HG02973 (cell line): Measurements from ENCODE around the gene PHOSPHO1.

Experiments
- ATAC-seq: cut with Tn5 transposase; IDR thresholded peaks from one replicate; pipeline ENCODE4 v1.9.1; 2021; ENCODE audit warnings: moderate library complexity; ENCODE audit not compliant: unreplicated experiment

The PHOSPHO1 gene

DNA sequence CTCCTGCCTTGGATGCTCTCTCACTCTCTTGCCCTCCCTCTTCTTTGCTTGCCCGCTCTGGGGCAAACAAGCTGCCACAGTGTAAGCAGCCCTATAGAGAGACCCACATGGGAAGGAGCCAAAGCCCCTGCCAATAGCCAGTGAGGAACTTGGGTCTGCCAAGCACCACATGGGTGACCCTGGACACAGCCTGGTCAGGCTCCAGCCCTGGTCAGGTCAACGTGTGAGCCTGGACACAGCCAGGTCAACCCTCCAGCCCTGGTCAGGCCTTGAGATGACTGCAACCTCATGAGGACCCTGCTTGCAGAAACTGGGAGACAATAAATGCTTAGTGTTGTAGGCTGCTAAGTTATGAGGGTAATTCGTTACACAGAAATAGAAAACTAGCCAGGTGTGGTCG is 14.3 kb upstream of the PHOSPHO1 start:
- no peak for ATAC-seq

DNA sequence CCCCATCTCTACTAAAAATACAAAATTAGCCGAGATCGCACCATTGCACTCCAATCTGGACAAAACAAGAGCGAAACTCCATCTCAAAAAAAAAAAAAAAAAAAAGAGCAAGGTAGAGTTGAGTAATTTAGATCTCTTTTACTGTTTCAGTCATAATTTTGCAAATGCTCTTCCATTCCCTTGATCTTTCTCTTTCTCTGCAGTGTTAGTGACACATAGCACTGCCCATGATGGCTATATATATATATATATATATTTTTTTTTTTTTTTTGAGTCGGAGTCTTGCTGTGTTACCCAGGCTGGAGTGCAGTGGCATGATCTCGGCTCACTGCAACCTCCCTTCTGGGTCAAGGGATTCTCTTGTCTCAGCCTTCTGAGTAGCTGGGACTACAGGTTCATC is 12.2 kb upstream of the PHOSPHO1 start:
- no peak for ATAC-seq

DNA sequence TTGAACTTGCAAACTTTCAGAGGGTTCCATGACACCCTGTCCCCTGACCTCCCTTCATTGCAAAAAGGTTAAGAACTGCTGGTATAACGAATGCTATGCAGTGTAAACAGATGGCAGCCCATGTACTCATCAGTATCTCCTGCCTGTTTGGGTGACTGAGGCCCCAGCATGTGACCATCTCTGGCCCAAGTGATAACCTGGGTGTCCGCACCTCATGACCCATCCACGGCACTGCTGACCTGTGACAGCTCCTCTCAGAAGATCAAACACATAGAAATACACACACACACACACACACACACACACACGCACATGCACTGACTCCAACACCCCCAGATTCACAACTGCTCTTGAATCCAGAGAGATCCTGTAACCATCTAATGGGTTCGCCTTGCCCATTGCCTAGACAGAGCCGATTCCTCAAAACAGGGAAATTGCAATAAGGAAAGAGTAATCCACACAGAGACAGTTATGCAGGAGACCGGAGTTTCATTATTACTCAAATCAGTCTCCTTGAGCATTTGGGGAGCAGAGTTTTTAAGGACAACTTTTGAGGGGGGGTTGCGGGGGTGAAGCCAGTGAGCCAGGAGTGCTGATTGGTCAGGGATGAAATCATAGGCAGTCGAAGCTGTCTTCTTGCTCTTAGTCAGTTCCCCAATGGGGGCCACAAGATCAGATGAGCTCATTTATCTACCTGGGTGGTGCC is 11.3 kb upstream of the PHOSPHO1 start:
- no peak for ATAC-seq

DNA sequence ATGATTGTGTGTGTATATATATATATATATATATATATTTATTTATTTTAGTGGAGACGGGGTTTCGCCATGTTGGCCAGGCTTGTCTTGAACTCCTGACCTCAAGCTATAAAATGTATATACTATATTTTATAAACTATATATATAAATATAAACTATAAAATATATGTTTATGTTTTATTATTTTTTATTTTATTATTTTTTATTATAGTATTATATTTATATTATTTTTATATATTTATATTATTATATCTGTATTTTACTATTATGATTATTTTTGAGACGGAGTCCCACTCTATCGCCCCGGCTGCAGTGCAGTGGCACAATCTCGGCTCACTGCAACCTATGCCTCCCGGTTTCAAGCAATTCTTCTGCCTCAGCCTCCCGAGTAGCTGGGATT is 10.5 kb upstream of the PHOSPHO1 start:
- ATAC-seq, result no peak

DNA sequence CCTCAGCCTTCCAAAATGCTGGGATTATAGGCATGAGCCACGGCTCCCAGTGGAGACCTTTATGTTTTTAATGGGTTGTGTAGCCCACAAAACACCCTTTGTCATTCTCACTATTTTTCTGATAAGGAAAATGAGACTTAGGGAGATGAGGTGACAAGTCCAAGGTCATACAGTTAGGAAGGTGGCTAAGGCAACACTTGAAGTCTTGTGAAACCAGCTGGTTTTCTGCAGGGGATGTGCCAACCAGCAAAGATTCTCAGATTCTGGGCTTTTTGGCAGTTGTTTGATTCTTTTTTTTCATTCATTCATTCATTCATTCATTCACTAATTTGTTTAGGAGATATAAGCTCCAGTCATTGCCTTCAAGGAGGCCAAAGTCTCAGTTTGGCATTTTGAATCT is 10.0 kb upstream of the PHOSPHO1 start:
- ATAC-seq, result no peak

DNA sequence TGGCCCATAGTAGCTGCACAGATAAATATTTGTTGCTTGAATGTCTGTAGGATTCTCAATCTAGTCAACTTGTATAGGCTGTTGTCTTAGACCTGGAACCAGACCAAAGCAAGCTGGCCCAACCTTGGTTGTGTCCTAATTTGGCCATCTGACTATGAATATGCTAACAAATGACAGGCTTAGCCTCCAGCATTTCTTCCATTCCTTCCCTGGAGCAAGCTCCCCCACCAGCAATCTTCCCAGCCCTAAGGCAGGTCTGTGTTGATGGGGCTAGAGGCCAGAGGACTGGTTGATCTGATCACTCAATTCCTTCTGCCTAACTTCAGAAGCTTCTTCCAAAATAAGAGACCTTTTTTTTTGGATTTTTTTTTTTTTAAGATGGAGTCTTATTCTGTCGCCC is 9.4 kb upstream of the PHOSPHO1 start:
- ATAC-seq, result no peak

DNA sequence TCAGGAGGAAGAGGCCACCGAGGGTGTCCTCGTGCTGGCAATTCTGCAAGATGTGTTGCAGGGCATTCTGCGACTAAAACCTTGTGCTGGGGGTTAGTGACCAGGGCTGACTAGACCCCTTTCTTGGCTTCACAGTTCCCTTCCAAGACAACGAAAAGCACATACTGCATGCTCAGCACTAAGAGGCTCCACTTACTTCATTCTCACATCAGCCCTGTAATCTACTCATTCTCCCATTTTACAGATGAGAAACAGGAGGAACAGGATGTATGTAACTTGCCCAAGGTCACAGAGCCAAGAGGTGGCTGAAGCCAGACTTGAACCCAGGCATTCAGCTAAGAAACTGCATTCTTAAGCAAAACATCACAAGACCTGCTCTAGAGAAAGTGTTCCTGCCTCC is 5.3 kb upstream of the PHOSPHO1 start:
- ATAC-seq, result no peak

DNA sequence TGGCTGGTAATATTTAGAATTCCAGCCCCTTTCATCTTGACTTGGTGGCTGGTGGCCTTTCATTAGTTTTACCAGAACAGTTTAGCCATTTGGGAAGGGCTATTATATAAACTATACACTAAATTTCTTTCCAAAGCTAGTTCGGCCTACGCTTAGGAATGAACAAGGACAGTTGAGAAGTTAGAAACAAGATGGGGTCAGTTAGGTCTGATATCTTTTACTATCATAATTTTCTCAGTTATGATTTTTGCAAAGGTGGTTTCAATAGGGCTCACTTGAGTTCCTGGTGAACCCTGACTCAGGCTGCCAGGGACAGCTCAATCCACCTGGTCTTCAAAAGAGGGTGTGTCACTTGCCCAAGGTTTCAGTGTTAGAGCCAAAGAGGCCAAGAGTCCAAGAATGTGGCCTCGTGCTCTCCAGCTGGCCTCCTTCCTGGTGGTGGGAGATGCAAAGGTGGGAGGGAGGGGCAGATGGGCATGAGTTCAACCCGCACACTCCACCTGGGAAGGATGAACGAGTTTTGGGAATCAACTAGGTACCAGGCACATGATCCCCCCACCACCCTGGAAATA is 4.0 kb upstream of the PHOSPHO1 start:
- no peak for ATAC-seq

DNA sequence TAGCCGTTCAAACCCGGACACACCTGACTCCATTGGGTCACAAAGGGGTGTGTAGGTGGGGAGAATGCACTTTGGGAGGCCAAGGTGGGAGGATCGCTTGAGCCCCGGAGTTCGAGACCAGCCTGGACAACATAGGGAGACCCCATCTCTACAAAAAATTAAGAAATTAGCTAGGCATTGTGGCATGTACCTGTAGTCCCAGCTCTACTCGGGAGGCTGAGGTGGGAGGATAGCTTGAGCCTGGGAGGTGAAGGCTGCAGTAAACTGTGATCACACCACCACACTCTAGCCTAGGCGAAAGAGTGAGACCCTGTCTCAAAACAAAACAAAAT is 942 bp upstream of the PHOSPHO1 start:
- ATAC-seq, result no peak

DNA sequence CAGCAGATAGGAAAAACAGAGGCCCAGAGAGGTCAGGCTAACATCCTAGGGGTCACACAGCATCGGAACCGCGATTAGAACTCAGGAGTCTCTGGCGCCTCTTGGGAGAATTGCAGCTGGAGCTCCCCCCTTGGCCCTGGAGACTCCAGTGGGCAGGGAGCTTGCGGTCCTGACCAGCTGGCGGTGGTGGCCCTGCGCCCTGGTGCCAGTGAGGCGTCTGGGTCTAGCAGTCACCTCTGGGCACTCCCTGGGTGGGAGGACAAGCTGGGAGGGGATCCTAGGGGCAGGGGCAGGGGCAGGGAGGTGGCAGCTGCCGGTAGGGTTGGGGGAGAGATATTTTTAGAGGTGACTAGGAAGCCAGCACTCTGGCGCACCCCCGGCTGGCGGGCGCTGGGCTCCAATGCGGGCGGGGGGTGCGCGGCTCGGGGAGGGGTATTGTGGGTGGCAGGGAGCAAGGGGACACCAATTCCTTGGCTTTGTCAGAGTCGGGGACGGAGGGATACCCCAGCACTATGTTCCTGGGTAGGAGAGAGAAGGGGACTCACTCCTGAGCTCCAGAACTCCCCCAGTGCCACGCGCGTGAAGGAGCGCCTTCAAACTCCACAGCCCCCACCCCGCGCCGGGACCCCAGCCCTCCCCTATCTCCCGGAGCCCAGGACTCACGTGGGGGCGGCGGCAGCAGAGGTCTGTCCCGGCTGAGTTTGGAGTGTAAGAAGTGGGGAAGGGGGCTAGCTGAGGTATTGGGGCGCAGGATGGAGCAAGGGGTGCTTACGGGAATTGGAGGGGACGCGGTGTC is 584 bp downstream of the PHOSPHO1 start:
- ATAC-seq, result no peak

DNA sequence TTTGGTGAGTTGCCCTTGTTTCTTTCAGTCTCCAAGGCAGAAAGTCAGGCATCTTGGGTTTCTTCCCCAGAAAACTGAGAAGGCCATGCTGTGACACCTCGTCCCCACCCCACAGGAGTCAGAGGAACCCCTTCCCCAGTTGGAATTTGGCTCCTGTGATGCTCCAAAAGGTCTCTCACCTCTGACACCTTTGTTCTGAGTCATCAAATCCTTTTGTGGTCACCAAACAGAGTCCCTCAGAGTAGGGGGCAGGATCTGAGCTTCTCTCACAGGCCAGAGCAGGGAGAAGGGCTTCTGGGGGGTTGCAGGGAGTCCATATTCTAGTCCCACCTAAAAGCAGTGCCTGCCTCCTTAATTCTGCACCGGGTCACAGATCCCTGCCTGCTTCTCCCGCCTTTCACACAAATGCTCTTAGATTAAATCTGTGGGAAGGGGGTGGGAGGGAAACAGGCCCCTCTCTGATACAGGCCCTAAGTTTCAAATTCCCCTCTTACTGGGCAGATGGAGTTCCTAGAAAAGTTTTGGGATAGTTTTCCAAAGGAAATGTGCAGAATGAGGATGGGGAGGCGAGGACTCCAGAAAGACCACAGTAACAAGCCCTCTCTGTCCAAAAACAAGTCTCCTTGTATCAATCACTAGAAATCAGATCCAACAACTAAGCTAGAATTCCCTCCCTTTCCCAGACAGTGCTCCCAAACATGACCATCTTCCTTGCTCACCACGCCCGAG is 1.3 kb downstream of the PHOSPHO1 start:
- no peak for ATAC-seq

DNA sequence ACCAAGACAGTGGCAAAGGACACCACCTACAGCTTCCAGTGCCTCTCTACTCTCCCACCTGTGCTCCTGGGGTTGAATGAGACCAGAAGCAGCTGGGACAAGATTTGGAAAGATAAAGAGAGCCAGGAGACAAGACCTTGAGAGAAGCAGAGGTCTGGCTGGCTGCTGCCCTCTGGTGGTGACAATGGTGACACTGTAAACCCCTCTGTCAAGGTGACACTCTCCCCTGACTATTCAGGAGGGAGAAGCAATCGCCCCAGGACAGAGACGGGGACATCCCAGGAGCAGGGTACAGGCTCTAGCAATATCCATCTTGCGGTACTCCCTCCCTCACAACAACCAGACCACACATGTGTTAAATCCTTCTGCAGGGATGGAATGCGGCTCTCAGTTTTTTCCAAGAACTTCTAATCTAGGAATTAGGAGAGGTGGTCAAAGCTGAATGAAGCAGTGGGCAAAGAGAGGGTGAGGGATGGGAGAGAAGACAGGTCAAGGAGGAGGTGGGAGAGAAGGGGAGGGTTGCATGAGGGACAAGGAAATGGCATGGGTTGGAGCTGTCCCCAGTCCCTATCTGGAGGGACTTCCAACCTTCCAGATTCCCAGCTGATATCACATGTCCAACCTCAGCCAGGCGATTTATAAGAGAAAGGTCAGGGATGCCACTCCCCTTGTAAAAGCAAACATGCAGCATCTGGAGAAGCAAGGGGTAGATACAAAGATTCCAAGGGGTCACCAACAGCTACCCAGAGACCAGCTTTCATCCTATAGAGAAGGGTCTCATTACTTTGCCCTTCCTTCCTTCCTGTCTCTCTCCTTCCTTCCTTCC is 2.9 kb downstream of the PHOSPHO1 start:
- no peak for ATAC-seq

DNA sequence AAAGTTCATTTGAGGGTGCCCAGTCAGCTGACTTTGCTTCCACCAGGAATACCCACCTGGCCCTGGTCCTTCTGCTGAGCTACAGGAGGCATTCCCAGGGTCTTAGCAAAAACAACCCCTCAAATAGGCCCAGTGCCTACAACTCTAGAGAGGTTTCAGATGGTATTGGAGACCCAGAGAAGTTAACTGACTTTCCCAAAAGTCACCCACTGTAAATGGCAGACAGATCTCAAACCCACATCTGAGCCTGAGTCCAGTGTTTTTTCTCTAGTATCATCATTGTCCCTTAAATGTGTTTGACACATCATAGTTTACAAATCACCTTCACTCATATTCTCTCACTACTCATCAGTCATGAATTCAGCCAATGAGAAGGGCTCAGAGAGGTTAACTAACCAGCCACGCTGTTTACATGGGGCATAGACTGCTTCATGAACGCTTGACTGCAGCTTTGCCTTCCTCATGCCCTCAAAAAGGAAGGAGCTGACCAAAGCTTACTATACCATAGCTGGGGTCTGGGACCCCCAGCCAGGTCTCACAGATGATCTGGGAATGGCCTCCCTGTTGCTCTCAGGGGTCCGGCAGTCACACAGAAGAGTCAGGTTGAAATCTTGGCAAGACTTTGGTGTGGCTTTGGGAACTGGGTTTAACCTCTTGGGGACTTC is 3.7 kb downstream of the PHOSPHO1 start:
- no peak for ATAC-seq

DNA sequence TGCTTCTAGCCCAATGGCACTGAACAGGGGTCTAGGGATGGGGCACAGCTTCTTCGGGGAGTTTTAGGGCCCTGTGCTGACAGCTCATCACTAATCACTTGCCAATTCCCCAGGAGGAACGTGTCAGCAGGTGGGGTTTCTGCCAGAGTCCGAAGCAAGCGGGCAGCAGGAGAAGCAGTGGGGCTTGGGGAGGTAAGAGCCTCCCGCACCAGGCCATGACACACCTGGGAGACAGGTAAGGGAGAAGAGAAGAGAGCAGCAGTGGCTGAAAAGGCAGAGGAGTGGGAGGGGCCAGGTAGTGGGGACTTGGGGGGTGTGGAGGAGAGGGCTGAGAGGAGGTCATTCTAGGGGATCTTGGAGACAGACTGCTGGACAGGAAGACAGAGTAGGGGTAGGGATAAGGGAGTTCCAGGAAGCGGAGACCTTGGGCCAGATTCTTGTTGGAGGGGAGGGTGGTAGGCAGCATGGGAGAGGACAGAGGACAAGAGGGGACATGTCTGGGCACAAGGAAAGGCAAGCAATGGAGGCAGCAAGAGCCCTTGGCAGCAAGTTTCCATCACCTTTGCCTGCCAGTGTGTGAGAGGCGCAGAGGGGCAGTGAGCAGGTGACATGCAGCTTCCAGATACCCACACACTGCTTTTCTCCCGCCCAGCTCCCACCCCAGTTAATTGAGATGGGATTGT is 4.9 kb downstream of the PHOSPHO1 start:
- no peak for ATAC-seq

DNA sequence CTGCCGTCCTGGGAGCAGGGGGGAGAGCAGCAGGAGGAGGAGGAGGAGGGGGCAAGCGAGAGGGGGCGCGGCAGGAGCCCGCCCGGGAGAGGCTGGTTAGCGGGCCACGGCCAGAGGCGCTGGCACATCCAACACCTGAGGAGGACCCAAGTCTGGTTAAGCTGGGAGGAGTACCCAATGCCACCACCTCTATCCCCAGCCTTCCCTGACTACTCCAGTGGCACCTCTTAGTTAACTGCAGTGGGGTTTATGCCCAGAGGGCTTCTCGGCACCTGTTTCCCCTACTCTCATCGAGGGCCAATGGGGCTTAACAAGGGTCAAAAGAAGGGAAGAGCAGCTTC is 5.6 kb downstream of the PHOSPHO1 start:
- ATAC-seq, result no peak

DNA sequence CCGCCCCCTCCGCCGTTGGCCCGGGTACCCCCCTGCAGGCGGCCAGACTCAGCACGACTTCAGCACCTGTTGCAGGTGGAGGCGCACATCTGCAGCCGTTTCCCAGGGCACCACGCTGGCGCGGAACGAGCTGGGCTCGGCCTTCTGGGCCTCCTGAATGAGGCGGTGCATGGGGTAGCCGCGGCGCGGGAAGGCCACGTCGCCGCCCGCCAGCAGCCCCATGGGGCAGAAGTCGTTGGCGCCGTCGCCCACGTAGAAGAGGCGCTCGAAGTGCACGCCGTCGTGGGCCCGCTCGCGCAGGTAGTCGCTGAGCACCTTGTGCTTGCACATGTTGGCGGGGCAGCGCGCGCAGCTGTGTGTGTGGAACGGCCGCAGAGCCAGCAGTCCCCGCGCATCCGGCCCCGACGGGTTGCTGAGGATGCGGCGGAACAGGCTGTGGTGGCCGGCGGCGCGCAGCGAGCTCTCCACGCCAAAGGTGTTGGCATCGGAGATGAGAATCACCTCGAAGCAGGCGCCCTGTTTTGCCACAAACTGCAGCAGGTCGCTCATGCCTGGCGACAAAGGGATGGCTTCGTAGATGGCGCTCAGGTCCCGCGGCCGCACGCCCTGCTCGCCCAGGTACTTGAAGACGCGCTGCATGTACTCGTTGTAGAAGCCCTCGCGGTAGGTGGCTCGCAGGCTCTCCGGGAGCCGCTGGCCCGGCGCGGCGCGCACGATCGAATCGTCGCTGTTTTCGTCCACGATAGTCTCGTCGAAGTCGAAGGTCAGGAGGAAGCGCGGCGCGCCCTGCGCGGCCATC is 6.2 kb downstream of the PHOSPHO1 start:
- no peak for ATAC-seq

DNA sequence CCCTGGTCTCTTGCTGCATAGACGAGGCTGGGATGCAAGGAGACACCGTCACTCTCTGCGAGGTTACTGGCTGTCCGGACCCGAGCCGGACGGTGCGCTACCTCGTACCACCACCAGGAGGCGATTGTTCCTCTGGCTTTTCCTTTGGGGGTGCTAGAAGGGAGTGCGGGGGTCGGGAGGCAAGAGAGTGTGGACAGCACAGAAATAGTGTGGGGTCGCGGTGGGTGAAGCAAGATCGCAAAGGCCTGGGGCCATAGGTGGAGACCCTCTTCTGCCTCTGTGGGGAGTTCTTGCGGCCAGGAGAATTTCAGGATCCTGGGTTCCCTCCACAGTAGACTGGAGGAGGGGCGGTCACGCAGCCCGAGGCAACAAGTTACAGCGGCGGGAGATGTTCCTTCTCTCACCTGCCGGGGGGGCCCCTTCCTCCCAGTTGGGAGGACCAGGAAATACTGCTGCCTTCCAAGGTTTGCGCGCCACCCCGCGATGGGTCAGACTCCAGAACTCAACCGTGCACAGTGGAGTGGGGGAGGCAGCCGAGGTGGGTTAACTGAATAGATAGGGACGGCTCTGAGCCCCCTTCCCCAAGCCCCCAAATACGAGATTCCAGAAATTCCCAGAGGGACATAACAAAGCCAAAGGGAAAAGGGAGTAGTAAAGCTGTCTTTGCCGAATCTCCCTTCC is 6.9 kb downstream of the PHOSPHO1 start:
- ATAC-seq, result no peak

DNA sequence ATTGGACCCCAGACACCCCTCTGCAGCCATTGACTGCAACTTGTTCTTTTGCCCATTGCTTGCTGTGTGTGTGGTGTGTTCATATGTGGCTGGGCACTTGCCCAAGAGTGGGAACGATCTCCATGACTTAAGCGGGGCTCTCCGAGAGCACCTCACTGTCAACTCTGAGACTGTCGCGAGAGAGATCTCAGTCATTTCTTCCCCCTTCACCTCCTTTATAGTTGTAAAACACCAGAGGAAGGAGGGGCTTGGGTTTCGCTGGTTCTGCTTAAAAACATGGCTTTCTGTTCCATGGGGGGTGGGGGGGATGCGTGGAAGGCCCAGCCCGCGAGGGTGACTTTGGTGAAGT is 7.4 kb downstream of the PHOSPHO1 start:
- ATAC-seq, result no peak

DNA sequence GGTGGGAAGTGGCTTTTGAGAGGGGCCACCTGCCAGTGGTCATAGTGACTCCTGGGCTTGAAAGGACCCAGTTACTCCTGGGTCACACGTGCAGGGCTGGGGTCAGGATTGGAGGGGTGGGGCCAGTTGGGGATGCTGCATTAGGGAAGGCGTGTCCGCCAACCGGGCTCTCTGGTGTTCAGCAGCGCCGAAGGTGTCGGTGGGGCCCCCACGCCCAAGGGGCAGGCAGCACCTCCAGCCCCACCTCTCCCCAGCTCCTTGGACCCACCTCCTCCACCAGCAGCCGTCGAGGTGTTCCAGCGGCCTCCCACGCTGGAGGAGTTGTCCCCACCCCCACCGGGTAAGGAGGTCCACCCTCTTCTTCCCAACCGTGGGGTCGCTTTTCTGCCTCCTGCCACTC is 10.6 kb downstream of the PHOSPHO1 start:
- ATAC-seq, result no peak
